Type B pancreatic cell (in vitro differentiated cells): ENCODE results near the gene CACYBP. TPM values are rescaled to one million over a fixed set of nuclear protein-coding genes. Genes with fewer than 3 reads are reported as not detected.
A peak's percentile ranks its signal among the peaks of the same experiment; 100 is the strongest.

Source experiments
- DNase-seq: peaks from one replicate; pipeline ENCODE4 v3.0.0; 2021; ENCODE audit warnings: mixed read lengths; ENCODE audit not compliant: unreplicated experiment; ENCODE audit errors: extremely low spot score
- H3K27ac Mint-ChIP-seq: 2 replicates; pipeline ENCODE4 v1.8.0; 2021; ENCODE audit warnings: mild to moderate bottlenecking, mixed read lengths
- H3K27me3 Mint-ChIP-seq: 2 replicates; pipeline ENCODE4 v1.8.0; 2021; ENCODE audit warnings: mixed read lengths
- H3K36me3 Mint-ChIP-seq: 2 replicates; pipeline ENCODE4 v1.8.0; 2021; ENCODE audit warnings: mixed read lengths
- H3K4me1 Mint-ChIP-seq: one replicate; pipeline ENCODE4 v1.8.0; 2021; ENCODE audit warnings: mixed read lengths; ENCODE audit not compliant: unreplicated experiment
- H3K4me3 Mint-ChIP-seq: 2 replicates; pipeline ENCODE4 v1.8.0; 2021; ENCODE audit warnings: mild to moderate bottlenecking, mixed read lengths
- H3K9me3 Mint-ChIP-seq: 2 replicates; pipeline ENCODE4 v1.8.0; 2021; ENCODE audit warnings: mixed read lengths
- total RNA-seq: library from RNA; stranded (reverse); gene quantifications from 2 replicates; pipeline ENCODE4 v1.2.1, GENCODE V29; 2021; ENCODE audit warnings: low replicate concordance
- TF ChIP-seq, protein P1 (sequence below): fragments of 200-600 bp; sonication (generic); conservative IDR thresholded peaks from 2 replicates; pipeline ENCODE4 v1.5.0; 2021; ENCODE audit warnings: antibody characterized with exemption, mild to moderate bottlenecking

CACYBP gene
- total RNA-seq, 1 donor from 2014 or later, result 124 TPM

DNA sequence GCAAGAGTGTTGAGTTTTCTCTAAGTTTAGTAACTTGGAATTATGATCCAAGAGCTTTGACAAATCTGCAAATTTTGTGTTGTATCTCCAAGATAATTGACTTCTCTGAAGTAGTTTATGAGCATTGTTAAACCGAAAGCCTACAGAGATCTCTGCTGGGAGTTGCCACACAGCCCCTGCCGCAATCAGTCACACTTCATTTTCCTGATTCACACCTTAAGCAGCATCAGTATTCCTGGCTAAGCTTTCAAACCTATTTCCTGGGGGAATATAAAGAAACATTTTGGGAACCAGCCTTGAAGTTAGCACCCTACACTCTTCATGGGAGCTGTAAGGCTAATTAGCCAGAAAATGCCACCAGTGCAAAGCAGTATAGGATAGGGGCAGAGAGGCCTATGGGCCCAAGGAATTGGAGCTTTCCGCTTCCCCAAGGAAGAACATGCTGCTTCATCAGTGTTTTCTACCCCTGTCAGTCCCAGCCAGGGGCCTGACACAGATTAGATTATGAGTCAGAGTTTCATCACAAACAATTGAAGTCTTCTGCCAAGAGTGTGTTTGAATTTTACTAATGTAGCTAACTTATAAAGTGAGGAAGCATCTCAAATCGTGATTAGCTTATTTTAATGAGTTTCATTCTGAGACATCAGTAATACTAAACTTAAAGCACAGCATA is 23.2 kb upstream of the CACYBP start:
- no peaks in the 10 kb centered on the region for H3K9me3 Mint-ChIP-seq
- peaks cover 20% of the 10 kb centered on the region for H3K36me3 Mint-ChIP-seq
- no peaks in the 10 kb centered on the region for H3K27me3 Mint-ChIP-seq
- no peak overlapping the region for H3K4me3 Mint-ChIP-seq
- TF ChIP-seq, protein P1, sequence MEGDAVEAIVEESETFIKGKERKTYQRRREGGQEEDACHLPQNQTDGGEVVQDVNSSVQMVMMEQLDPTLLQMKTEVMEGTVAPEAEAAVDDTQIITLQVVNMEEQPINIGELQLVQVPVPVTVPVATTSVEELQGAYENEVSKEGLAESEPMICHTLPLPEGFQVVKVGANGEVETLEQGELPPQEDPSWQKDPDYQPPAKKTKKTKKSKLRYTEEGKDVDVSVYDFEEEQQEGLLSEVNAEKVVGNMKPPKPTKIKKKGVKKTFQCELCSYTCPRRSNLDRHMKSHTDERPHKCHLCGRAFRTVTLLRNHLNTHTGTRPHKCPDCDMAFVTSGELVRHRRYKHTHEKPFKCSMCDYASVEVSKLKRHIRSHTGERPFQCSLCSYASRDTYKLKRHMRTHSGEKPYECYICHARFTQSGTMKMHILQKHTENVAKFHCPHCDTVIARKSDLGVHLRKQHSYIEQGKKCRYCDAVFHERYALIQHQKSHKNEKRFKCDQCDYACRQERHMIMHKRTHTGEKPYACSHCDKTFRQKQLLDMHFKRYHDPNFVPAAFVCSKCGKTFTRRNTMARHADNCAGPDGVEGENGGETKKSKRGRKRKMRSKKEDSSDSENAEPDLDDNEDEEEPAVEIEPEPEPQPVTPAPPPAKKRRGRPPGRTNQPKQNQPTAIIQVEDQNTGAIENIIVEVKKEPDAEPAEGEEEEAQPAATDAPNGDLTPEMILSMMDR, result no peak
- peak overlapping the region; percentile 45 for H3K27ac Mint-ChIP-seq
- H3K4me1 Mint-ChIP-seq, result peaks cover under 1% of the 10 kb centered on the region
- no peak for DNase-seq

DNA sequence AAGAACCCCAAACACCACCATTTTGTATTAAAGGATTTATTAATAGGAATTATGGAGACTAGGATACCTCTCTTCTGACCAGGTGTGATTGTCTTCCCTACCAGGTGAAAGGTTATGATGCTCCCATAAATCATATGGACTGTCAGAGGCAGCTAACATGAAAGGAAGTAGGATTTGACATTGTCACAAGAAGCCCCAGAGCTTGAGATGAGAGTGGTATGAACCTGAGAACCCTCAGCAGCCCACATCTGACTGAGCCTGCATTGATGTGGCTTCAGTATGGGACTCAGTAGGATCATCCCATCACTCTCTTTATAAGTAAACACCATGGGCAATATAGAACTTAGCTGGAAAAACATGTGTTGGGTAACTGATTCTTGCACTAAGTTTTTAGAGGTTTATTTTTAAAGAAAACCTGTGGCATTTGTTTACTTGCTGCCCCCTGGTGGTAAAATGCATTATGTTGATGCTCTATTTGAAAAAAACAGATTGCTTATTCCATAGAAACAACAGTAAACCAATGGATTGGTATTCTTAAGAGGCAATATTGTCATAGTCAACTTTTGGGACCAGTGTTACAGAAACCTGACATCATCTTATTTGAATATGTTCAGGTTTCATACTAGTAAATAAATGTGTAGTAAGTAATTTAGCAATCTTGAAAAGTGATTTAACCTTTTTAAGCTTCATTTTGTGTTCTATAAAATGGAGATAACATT is 16.6 kb upstream of the CACYBP start:
- Mint-ChIP-seq H3K9me3 (no peaks in the 10 kb centered on the region), H3K4me3 (no peak overlapping the region), H3K36me3 (peaks cover 20% of the 10 kb centered on the region), H3K27ac (no peak overlapping the region), H3K27me3 (no peaks in the 10 kb centered on the region), H3K4me1 (no peaks in the 10 kb centered on the region)
- no peak for DNase-seq
- TF ChIP-seq, protein P1, result peak; percentile 84

DNA sequence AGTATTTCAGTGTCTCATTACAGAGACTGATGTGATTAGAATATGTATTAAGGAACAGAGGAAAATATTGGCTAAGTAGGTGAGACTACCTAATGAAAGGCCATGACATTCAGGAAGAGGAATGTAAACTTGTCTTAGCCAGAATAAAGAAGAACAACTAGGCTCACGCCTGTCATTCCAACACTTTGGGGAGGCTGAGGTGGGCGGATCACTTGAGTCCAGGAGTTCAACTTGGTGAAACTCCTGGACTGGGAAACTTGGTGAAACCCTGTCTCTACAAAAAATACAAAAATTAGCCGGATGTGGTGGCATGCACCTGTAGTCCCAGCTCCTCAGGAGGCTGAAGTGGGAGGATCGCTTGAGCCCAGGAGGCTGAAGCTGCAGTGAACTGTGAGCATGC is 14.8 kb upstream of the CACYBP start:
- Mint-ChIP-seq H3K4me3 (no peak overlapping the region), H3K4me1 (no peaks in the 10 kb centered on the region), H3K9me3 (no peaks in the 10 kb centered on the region), H3K27me3 (no peaks in the 10 kb centered on the region), H3K27ac (peak overlapping the region; percentile 2), H3K36me3 (peaks cover 23% of the 10 kb centered on the region)
- TF ChIP-seq, protein P1, result no peak
- DNase-seq, result no peak

DNA sequence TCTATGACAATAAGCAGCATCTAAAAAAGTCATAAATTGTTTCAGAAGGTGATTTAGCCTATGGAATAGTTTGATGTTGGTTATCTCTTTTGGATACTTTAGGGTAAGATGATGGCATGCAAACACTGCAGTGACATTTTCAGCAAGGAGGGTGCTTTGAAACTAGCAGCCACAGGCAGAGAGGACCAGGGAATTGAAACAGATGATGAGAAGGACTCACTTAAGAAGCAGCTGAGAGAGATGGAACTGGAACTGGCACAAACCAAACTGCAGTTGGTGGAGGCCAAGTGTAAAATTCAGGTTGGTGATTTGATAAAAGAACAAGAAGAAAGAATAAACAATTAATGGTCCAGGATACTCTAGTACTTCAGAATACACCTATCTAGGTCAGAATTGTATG is 11.2 kb upstream of the CACYBP start:
- Mint-ChIP-seq H3K36me3 (peaks cover 12% of the 10 kb centered on the region), H3K4me1 (no peaks in the 10 kb centered on the region), H3K4me3 (no peak overlapping the region), H3K9me3 (no peaks in the 10 kb centered on the region), H3K27me3 (no peaks in the 10 kb centered on the region), H3K27ac (no peak overlapping the region)
- no peak for DNase-seq
- TF ChIP-seq, protein P1, result no peak

DNA sequence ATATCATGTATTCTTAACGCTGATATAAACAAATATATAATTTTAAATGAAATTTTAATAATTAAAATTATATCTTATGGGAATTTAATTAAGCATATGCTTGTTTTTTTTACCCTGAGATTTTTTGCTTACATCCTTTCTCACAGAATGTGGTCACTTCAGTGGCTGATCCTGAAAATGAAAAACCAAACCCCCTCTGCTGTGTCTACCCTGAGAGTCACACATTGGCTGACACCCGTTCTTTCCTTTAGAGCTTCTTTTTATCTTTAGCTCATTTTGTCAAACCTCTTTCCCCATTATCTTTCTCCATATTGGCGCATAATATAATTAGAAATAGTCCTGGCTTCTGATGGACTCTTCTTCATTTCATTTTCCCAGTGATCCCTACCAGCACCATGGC is 10.8 kb upstream of the CACYBP start:
- TF ChIP-seq, protein P1, result no peak
- Mint-ChIP-seq H3K4me1 (no peaks in the 10 kb centered on the region), H3K27me3 (no peaks in the 10 kb centered on the region), H3K9me3 (no peaks in the 10 kb centered on the region), H3K4me3 (no peak overlapping the region), H3K27ac (no peak overlapping the region), H3K36me3 (peaks cover 7% of the 10 kb centered on the region)
- no peak for DNase-seq
